Epithelial cell of esophagus (primary cell): ENCODE measurements around the gene FILIP1.
A peak's percentile ranks its signal among the peaks of the same experiment; 100 is the strongest.

Experiments used
- DNase-seq: peaks from one replicate; pipeline ENCODE4 v3.0.0; 2010; ENCODE audit warnings: low read depth
- H3K4me3 ChIP-seq: 2 replicates; pipeline ENCODE4 v1.5.1; 2011; ENCODE audit warnings: mild to moderate bottlenecking, low read length, control low read depth
- CTCF ChIP-seq: IDR thresholded peaks from 2 replicates; pipeline ENCODE4 v1.5.1; 2011; ENCODE audit warnings: low read depth, mild to moderate bottlenecking, low read length, control low read depth, inconsistent platforms; ENCODE audit not compliant: insufficient read depth; ENCODE audit errors: missing control alignments

The FILIP1 gene

GRCh38 chr6:75486850-75487518 is 6.6 kb downstream of the FILIP1 start:
- no peak for TF ChIP-seq CTCF
- no peak overlapping the region for H3K4me3 ChIP-seq
- DNase-seq: peak; percentile 33

- no peak for TF ChIP-seq CTCF
- no peak overlapping the region for H3K4me3 ChIP-seq
- DNase-seq: no peak
Measured at GRCh38 chr6:75484535-75484934, 9.1 kb downstream of the FILIP1 start.

DNA sequence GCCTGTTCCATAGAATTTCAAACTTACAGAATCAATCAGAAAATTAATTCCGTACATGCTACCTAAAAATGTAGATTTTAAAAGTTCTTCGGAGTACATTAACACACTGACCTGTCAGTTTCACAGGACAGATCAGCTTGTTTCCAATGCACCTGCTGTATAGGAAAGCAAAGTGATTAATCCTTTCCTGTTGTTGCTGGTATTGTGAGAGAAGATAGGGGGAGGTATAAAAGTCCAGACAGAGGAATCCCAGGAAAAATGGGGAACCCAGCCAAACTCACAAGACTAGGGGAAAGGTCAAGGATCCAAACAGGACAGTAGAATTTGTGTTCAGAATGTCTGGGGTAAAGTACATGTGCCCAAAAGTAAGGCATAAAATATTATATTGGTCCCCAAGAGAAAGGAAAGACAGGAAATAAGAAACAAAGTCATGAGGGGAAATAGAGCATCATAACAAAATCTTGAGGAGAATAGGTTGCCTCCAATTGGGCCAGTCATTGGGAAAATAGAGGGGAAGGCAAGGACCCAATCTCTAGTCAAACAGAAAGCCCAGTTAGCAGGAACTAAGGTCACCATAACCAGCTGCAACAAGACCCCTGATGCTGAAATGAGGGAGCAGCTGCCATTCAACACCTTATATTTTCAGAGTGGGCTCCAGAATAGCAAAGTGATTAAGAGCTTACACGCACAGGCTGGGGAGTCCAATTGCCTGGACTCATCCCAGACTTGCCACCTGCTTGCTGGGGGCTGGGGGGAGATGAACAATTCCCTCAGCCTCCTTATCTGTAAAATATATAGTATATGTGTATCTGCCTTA is 10.3 kb downstream of the FILIP1 start:
- H3K4me3 ChIP-seq: no peak overlapping the region
- no peak for TF ChIP-seq CTCF
- no peak for DNase-seq

GRCh38 chr6:75481936-75482593 is 11.5 kb downstream of the FILIP1 start:
- DNase-seq: no peak
- H3K4me3 ChIP-seq: no peak overlapping the region
- TF ChIP-seq CTCF: no peak

DNA sequence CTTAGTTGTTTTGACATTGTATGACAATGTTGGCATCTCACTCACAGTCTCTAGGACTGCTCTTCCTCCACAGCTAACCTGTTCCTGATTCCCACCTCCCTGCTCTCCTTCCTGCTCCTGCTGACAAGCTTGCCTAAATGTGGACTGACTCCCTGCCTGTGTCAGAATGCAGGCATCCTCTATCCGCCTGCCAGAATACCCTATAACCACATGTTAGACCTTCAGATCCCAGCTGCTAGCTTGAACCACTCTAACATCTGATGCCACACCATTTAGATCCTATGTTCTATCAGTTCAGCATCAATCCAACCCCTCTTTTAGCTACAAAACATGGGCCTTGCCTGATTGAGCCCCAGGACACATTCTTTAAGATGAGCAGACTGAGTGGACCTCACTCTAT is 12.2 kb downstream of the FILIP1 start:
- no peak for TF ChIP-seq CTCF
- no peak for DNase-seq
- H3K4me3 ChIP-seq: no peak overlapping the region

DNA sequence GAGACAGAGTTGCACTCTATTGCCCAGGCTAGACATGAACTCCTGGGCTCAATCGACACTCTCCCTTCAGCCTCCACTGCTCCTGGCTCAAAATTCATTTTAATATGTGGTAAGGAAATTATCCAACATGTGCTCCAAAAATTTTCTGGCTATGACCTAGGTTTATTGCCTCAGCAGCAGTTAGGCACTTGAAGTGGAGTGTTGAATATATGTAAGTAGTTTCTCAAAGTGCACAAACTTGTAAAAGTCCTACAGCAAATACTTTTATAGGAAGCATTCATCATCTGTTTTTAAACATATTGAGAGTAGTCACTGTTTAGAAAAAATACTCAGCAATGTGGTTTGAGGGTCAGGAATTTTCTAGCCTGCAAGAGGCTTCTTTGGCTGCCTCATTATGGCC is 13.2 kb downstream of the FILIP1 start:
- no peak for DNase-seq
- no peak overlapping the region for H3K4me3 ChIP-seq
- TF ChIP-seq CTCF: no peak
